SK-N-MC (cell line): Measurements from ENCODE around the gene PRXL2B.

Experiments used
- DNase-seq: peaks from one replicate; pipeline ENCODE4 v3.0.0-alpha.2; 2011; ENCODE audit warnings: low read depth, low spot score
- H3K27ac ChIP-seq: fragments of 200-600 bp; sonication (generic); 2 replicates; pipeline ENCODE4 v1.5.1; 2016; ENCODE audit warnings: mixed run types
- H3K36me3 ChIP-seq: fragments of 200-600 bp; sonication (generic); 2 replicates; pipeline ENCODE4 v1.6.1; 2017; ENCODE audit warnings: antibody characterized with exemption, low read length, mixed read lengths; ENCODE audit not compliant: insufficient read depth
- H3K4me3 ChIP-seq: fragments of 200-600 bp; sonication (generic); 2 replicates; pipeline ENCODE4 v1.5.1; 2016
- H3K9ac ChIP-seq: fragments of 200-600 bp; sonication (generic); 2 replicates; pipeline ENCODE4 v1.8.0; 2017; ENCODE audit warnings: mixed run types, mixed read lengths; ENCODE audit not compliant: insufficient read length
- H3K9me3 ChIP-seq: fragments of 200-600 bp; sonication (generic); 2 replicates; pipeline ENCODE4 v1.6.1; 2017; ENCODE audit warnings: low read depth, mild to moderate bottlenecking, antibody characterized with exemption, low read length, moderate library complexity, mixed read lengths
- EZH2 ChIP-seq: fragments of 200-600 bp; sonication (generic); IDR thresholded peaks from one replicate; pipeline ENCODE4 v1.6.1; 2017; ENCODE audit warnings: antibody characterized with exemption
- FOXP2 ChIP-seq: optimal IDR thresholded peaks from 2 replicates; pipeline ENCODE3; 2011; ENCODE audit warnings: mild to moderate bottlenecking, moderate library complexity; ENCODE audit not compliant: insufficient read depth; ENCODE audit errors: extremely low read length, control extremely low read depth
- POLR2AphosphoS5 ChIP-seq: IDR thresholded peaks from 2 replicates; pipeline ENCODE4 v1.6.1; 2012; ENCODE audit warnings: mild to moderate bottlenecking, low read depth, low read length, borderline replicate concordance

The PRXL2B gene

DNA sequence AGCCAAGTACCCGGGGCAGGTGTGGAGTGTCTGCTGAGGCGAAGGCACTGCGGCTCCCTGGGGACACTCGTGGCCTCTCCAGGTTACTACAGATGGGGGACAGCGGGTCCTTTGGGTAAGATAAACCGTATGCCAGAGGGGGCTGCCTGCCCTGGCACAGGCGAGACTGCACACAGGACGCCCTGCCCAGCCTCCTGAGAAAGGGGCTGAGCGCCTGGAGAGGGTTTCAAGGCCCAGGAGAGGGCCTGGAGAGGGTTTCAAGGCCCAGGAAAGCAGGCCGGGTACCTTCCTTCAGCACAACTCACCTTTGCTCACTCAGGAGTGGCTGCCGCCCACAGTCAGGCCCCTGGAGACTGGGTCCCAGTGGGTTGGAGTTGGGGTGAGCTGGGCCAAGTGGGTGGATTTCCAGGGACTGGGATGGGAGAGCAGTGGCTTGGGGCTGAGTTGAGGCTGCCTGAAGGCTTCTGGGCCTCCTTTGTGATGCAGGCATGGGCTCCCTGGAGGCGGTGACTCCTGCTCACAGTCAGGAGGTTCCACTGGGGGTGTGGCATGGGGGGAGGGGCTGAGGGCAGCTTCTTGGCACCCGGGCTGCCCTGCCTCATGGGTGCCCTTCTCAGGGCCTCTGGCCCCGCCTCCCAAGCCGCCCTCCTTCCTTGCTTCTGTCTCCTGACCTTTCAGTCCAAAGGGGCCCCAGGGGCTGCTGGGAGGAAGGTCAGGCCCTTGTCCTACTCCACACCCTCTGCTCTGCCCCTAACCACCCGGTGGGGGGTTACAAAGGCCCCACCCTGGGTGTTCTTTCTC is 46.2 kb downstream of the PRXL2B start, which contains the start of gene MMEL1:
Gene MMEL1 (minus strand): TSS at position 456 of the 801 bp plus-strand sequence. CDS start 3,532 bp downstream, outside the sequence.
- Histone ChIP-seq H3K4me3 (no peak within 1 kb of the TSS), H3K9me3 (no peaks in the 10 kb centered on the region), H3K9ac (no peak within 1 kb of the TSS), H3K27ac (no peak within 1 kb of the TSS), H3K36me3 (no peaks in the 10 kb centered on the region)
- DNase-seq, result no peak
- TF ChIP-seq FOXP2 (no peak), POLR2AphosphoS5 (no peak), EZH2 (no peak)

DNA sequence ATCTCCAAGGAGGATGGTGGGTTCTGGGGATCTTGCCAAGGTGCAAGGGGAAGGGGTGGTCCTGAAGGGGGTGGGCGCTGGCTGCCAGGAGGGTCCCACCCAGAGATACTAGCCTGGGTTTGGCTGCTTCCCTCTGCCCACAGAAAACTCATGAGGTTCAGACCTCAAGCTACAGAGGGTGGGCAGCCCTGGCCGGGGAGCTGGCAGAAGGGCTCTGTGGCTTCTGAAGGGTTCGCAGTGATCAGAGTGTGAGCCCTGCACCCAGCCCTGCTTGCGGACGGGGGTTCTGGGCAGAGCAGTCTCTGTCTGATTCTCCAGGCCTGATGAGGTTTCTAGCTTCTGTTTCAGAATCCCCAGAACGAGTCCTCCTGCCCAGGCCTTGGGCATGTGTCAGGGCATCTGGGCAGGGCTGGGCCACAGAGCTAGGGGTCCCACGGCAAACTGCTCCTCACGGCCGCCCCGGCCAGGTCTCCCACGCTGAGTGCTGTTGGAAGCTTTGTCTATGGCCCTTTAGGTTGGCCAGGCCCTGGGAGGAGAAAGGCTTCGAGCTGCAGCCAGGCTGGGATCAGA is 46.9 kb downstream of the PRXL2B start:
- Histone ChIP-seq H3K36me3 (no peaks in the 10 kb centered on the region), H3K9ac (no peak overlapping the region), H3K27ac (no peak overlapping the region), H3K4me3 (no peak overlapping the region), H3K9me3 (no peaks in the 10 kb centered on the region)
- no peak for TF ChIP-seq POLR2AphosphoS5
- TF ChIP-seq EZH2, result no peak
- no peak for TF ChIP-seq FOXP2
- DNase-seq, result no peak

DNA sequence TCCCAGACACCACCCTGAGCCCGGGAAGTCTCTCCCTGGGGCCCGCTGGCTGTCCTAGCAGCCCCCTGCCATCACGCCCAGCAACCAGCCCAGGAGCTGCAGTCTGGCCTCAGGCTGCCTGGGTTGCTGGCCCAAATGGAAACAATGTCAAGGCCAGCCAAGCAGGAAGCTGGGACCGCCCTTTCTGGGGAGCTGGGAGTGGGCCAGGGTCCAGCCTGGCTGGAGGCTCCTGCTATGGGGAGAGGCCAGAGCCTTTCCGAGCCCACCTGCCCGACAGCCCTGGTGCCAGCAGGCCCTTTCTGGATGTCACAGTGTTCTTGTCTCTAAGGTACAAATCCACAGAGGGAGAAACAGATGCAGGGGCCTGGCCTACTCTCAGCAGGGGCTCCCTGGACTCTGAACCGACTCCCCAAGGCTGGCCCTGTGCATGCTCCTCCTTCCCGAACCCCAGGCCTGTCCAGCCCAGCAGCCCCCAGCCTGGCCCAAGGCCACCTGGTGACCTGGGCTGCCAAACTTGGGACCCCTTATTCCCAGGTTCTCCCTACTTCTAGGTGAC is 47.4 kb downstream of the PRXL2B start:
- DNase-seq, result no peak
- no peak overlapping the region for H3K27ac ChIP-seq
- no peak for TF ChIP-seq FOXP2
- no peak for TF ChIP-seq POLR2AphosphoS5
- no peak for TF ChIP-seq EZH2
- no peaks in the 10 kb centered on the region for H3K9me3 ChIP-seq
- H3K4me3 ChIP-seq, result no peak overlapping the region
- H3K36me3 ChIP-seq, result no peaks in the 10 kb centered on the region
- H3K9ac ChIP-seq, result no peak overlapping the region

DNA sequence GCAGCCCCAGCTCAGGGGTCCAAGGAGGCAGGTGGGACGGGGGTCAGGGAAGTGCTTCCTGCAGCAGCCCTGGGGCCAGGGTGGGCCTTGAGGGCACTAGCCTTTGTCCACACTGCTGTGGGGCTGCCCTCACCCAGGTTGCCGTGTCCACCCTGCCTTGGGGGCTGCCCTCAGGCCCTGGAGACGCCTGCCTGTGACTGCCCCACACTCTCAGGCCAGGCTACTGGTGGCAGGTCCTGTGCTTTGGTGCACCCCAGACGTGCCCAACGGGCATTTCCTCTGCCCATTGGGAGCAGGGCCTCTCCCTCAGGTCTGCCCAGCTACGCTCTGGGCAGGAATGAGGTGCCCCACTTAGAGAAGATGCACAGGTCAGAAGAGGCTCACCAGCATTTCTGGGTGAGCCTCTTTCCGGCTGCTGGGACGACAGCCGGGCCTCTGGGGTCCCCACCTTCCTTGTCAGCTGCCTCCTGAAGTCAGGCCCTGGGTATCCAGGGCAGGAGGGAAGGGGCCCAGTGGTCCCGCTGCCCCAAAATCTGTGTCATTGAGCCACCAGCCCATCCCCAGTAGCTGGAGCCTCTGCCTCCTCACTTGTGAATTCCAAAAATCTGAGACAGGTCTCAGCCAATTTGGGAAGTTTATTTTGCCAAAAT is 48.9 kb downstream of the PRXL2B start:
- H3K4me3 ChIP-seq, result no peak overlapping the region
- no peak for DNase-seq
- no peak for TF ChIP-seq FOXP2
- TF ChIP-seq EZH2, result no peak
- TF ChIP-seq POLR2AphosphoS5, result no peak
- H3K27ac ChIP-seq, result no peak overlapping the region
- H3K9ac ChIP-seq, result no peak overlapping the region
- H3K36me3 ChIP-seq, result no peaks in the 10 kb centered on the region
- H3K9me3 ChIP-seq, result no peaks in the 10 kb centered on the region

DNA sequence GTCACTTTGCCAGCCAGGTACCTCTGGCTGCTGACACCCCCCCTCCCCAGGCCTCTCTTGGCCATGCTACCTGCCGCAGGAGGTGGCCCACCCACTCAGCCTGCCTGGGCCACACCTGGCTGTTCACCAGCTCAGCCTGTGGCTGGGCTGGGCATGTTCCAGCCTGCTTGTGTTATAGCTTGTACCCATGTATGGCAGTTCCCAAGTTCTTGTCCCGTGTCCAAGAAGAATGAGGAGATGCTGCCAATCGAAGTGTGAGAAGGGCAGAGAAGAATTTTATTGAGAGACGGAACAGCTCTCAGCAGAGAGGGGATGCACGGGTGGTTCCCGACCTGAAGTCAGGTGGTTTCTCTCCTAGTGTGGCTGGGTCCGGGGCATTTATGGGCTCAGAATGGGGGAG is 50.2 kb downstream of the PRXL2B start:
- no peak for TF ChIP-seq POLR2AphosphoS5
- TF ChIP-seq FOXP2, result no peak
- TF ChIP-seq EZH2, result no peak
- Histone ChIP-seq H3K4me3 (no peak overlapping the region), H3K9ac (no peak overlapping the region), H3K27ac (no peak overlapping the region), H3K9me3 (no peaks in the 10 kb centered on the region), H3K36me3 (no peaks in the 10 kb centered on the region)
- DNase-seq, result no peak

DNA sequence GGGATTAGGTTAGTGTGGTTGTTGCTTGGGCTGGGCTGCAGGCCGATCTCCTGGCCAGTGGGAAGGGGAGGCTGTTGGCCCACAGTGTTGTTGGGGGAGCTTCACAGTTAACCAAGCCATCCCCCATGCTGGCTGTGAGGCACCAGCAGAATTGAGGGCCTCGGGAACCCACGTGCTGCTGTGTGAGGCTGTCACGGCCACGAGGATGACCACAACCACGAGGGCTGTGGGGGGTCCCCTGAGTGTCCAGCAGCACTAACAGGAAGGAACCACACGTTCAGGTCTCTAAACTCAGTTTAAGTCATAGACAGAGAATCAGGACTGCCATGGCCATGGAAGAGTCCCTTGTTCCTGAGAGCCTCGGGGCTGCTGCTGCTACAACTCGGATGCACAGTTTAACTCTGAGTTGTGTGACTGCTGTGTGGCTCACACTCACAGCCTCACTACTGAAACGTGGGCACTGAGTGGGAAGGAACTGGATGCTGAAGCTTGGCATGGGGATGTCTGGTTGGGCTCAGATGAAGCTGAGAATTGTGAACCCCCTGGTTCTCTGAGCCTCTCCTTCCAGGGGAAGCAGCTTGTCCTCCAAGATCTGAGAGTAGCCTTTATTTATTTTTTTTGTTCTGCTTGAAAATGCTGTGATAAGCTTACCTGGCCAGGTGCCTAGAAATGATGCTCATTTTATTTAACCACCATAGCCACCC is 51.0 kb downstream of the PRXL2B start:
- Histone ChIP-seq H3K27ac (no peak overlapping the region), H3K4me3 (no peak overlapping the region)

DNA sequence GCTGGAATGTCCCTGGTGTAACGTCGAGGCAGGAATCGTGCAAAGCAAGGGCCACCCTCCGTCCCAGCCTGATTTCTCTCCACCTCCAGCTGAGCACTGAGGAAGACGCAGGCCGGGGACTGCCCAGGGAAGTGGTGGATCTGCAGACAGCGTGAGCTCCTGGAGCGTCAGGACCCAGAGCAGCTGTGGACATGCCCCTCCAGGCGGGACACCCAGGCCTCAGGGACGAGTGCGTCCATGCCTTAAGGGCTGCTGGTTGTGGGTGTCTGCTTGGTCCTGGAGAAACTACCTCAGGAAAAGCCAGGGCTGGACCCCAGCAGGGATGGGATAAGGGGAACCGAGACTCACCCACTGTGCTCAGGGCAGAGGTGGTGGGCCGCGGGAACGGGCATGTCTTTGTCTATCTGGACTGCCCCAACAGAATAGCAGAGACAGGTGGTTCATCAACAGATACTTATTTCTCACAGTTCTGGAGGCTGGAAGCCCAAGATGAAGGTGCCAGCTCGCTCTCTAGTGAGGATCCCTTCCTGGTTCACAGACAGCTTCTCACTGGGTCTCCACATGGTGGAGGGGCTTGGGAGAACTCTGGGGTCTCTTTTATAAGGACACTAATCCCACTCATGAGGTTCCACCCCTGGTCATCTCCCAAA is 52.0 kb downstream of the PRXL2B start:
- no peak for TF ChIP-seq FOXP2
- TF ChIP-seq EZH2, result no peak
- no peak for TF ChIP-seq POLR2AphosphoS5
- Histone ChIP-seq H3K4me3 (no peak overlapping the region), H3K9ac (no peak overlapping the region), H3K36me3 (no peaks in the 10 kb centered on the region), H3K27ac (no peak overlapping the region), H3K9me3 (no peaks in the 10 kb centered on the region)
- no peak for DNase-seq

More for the DNA sequence above, 51.0 kb downstream of the PRXL2B start:
- DNase-seq, result no peak
- TF ChIP-seq FOXP2 (no peak), EZH2 (no peak), POLR2AphosphoS5 (no peak)
- H3K9me3 ChIP-seq, result no peaks in the 10 kb centered on the region
- H3K36me3 ChIP-seq, result no peaks in the 10 kb centered on the region
- H3K9ac ChIP-seq, result no peak overlapping the region

DNA sequence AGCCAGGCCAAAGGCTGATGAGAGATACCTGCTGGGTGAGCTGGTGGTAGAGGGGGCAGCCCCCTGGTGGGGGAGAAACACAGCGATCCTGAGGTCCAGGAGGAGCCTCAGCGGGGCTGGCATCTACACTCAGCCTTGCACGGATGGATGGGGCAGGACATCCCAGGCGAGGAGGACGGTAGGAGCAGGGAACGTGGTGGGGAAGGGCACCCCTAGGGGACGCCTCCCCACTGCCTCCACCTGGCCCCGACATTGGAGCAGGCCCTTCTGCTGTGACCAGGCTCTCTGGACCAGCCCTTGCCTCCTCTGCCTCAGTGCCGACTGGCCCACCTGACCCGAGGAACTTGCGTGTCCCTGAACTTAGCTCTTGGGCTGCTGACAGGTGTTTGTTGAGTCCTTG is 52.6 kb downstream of the PRXL2B start:
- H3K9me3 ChIP-seq, result no peaks in the 10 kb centered on the region
- TF ChIP-seq EZH2, result no peak
- TF ChIP-seq FOXP2, result no peak
- TF ChIP-seq POLR2AphosphoS5, result peak; percentile 15; the same call in 1 of the 2 replicates
- no peak overlapping the region for H3K27ac ChIP-seq
- no peak overlapping the region for H3K9ac ChIP-seq
- no peaks in the 10 kb centered on the region for H3K36me3 ChIP-seq
- no peak for DNase-seq
- H3K4me3 ChIP-seq, result no peak overlapping the region
